GM18873 (cell line): Measurements from ENCODE around the gene ZBTB21.
"Not testable (repeated sequence)": the region's sequence is repeated elsewhere in the genome, so short reads cannot be mapped to it uniquely, and the experiment has no call there.

ENCODE experiments used
- ATAC-seq: cut with Tn5 transposase; IDR thresholded peaks from one replicate; pipeline ENCODE4 v1.9.1; 2021; ENCODE audit warnings: mild to moderate bottlenecking, moderate library complexity, moderate number of reproducible peaks; ENCODE audit not compliant: unreplicated experiment, low FRiP score

ZBTB21 gene

DNA sequence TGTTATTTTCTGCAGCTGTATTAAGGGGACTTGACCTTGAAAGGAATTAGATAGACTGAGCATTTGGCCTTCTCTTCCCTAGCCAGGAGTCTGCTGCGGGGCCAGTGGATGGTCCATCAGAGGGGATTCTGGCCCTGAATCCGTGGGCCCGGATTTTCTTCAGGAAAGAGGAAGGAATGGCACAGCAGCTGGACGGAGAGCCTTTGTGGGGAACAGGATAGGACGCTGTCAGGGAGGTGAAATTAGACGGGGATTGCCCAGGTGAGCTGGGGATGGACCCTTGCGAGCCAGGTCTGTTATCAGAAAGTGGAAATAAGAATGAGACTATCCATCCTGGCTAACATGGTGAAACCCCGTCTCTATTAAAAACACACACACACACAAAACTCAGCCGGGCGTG is 54.6 kb downstream of the ZBTB21 start:
- ATAC-seq, result no peak

DNA sequence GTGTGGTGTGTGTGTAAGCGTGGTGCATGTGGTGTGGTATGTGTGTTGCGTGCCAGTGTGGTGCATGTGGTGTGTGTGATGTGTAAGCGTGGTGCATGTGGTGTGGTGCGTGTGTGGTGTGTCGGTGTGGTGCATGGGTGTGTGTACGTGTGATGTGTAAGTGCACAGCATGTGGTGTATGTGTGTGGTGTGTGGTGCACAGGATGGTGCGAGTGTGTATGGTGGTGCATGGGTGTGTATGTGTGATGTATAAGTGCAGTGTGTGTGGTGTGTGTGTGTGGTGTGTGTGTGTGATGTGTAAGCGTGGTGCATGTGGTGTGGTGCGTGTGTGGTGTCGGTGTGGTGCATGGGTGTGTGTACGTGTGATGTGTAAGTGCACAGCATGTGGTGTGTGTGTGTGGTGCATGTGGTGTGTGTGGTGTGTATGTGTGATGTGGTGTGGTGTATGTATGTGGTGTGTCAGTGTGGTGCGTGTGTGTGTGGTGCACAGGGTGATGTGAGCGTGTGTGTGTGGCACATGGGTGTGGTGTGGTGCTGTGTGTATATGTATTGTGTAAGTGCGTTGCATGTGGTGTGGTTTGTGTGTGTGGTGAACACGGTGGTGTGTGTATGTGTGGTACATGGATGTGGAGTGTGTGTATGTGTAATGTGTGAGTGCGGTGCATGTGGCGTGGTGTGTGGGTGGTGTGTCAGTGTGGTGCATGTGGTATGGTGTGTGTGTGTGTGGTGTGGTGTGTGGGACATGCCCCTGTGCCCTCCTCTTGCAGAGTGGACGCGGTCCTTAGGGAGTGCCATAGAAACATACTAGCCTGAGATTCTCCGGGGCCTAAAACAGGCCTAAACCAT is 55.3 kb downstream of the ZBTB21 start:
- ATAC-seq, result no peak

DNA sequence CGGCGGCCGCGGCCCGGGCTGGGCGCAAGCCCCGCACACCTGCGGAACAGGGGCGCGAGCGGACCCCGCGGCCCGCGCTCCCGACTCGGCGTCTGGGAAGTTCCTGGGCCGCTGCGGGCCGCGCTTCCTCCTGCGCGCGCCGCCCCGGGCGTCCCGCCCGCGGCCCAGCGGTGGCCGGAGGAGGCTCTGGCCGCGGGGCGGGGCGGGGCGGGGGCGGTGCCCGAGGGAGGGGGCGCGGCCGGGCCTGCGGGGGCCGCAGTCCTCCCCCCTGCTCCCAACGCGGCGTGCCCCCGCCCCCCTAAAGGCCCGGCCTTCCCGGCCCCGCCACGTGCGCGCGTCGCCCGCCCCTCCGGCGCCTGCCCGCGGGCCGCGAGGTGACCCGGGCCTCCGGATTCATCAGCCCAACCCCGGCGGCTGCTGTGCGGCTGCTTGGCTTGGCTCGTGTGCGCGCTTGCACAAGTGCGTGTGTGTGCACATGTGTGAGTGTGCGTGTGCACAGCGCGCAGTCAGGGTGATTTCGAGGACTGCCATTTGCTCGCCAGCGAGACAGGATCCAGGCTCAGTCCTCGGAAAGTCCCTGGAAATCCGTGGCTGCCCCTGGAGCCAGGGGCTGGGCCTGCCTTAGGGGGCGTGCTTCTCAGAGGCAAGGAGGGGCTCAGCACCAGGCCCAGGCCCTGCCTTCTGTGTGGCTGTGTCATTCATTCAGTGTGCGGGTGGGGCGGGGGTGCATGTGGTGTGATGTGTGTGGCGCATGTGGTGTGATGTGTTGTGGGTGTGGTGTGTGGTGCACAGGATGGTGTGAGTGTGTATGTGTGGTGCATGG is 56.1 kb downstream of the ZBTB21 start, which contains the start of gene C2CD2:
Gene C2CD2, minus strand, starts transcription at position 188 of the 823 bp plus-strand sequence. CDS start 370 bp downstream, outside the sequence.
- no peak for ATAC-seq

DNA sequence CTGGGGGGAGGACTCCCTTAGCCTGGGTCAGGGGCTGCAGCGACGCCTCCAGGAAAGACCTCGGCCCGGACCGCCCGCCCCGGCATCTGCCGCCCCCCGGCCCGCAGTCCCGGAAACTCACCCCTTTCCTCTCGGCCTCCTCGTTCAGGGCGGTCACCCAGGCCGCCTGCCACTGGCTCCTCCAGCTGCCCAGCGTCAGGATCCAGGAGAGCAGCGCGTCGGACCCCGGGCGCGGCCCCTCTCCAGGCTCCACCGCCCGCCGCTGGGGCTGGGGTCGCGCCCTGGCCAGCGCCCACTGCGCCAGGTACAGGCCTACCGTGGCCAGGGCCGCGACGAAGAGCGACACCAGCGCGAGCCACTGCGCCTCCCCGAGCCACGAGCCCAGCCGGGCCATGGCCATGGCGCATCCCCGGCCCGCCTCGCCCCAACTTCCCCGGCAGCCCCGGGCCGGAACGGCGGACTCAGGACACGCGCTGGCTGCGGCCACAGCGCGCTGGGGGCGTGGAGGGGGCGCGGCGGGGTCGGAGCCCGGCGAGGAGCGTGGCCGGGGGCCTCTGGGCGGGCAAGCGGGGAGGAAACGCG is 56.8 kb downstream of the ZBTB21 start:
- no peak for ATAC-seq

DNA sequence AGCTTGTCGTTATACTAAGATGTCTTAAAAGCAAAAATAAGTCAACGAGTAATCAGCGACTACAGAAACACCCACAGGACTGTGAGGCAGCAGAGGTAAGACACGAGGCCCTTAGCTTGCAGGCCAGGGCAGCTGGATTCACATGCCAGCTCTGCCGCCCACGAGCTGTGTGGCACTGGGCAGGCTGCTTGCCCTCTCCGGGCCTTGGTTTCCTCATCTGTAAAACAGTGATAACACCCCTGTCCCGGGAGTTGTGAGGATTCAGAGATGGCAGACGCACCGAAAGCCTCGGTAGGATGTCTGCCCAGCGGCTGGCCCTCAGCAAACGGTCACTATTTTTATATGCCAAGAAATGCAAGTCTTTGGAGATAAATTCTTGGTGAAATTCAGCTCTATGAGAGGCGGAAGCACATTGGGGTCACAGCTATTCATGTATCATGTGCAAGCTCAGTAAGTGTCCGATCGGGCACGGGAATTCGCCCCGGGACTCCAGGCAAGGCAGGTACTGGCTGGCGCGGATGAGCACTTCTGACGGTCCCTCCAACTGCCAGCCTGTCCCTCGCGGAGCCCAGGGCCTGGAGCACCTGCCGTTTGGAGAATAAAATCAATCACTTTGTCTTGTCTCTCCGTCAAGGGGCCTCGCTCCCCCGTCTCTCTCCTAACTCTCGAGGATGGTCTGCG is 57.5 kb downstream of the ZBTB21 start:
- ATAC-seq, result no peak

DNA sequence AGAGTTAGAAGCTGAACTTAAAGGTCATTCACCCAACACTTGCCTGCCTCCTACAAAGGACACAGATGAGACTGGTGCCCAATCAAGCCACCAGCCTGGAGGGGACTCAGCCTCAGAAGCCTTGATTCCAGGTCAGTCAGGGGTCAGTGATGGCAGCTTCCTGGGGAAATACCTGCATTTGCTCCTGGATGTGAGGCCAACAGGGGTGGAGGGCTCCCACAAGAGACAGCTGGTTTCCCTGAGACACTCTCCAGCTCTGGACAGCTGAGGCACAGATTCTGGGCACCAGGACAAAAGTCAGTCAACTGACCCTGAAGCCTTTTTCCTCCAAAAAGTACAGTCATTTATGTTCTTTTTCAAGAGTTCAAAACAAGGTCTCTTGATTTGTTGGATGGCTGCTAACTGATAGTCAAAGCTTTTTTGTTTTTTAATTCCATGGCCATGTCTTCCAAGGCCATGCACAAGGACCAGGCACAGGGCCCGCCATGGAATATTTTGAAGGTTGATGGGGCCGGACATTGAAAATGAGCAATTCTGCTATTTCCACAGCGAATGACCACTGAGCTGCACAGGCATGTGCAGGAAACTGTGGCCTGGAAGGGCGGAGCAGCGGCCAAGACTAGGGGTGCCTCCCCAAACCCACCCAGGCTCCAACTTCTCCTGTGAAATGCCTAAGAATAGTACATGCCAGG is 58.1 kb downstream of the ZBTB21 start:
- no peak for ATAC-seq

DNA sequence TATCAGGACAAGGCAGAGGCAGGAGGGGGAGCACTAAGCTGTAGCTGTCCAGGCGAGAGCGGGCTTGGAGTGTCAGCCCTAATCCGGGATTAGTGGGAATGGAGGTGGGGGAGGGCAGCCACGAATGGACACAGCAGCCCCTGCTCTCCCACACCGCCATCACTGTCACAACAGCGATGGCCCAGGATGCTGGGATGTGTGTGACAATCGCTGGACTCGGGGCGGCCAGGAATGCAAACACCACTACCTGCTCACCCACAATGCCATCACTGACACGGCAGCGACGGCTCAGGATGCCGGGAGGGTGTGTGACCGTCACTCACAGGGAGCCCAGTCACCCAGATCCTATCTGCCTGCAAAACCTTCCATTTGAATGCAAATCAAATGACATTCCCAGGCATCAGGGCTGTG is 59.2 kb downstream of the ZBTB21 start:
- ATAC-seq, result no peak

DNA sequence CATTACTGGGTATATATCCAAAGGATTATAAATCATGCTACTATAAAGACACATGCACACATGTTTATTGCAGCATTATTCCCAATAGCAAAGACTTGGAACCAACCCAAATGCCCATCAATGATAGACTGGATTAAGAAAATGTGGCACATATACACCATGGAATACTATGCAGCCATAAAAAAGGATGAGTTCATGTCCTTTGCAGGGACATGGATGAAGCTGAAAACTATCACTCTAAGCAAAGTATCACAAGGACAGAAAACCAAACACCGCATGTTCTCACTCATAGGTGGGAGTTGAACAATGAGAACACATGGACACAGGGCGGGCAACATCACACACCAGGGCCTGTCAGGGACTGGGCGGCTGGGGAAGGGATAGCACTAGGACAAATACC is 60.5 kb downstream of the ZBTB21 start:
- ATAC-seq, result not testable (repeated sequence)

DNA sequence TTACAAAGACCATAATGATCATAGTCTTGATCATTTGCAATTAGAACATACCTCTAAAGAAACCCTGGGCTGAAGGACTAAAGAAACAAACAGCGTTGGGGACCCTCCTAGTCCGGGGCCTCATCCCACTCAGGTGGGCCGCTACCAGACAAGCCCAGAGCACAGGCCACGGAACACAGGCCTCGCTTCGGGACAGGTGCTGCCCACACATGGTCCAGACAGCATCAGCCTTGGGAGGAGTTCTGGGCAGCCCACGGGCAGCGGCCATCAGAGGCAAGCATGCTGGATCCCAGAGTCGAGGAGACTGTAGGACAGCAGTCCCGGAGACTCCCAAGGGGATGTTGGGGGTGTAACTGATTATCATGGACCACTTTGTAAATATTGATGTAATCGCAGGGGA is 61.3 kb downstream of the ZBTB21 start:
- ATAC-seq, result no peak

DNA sequence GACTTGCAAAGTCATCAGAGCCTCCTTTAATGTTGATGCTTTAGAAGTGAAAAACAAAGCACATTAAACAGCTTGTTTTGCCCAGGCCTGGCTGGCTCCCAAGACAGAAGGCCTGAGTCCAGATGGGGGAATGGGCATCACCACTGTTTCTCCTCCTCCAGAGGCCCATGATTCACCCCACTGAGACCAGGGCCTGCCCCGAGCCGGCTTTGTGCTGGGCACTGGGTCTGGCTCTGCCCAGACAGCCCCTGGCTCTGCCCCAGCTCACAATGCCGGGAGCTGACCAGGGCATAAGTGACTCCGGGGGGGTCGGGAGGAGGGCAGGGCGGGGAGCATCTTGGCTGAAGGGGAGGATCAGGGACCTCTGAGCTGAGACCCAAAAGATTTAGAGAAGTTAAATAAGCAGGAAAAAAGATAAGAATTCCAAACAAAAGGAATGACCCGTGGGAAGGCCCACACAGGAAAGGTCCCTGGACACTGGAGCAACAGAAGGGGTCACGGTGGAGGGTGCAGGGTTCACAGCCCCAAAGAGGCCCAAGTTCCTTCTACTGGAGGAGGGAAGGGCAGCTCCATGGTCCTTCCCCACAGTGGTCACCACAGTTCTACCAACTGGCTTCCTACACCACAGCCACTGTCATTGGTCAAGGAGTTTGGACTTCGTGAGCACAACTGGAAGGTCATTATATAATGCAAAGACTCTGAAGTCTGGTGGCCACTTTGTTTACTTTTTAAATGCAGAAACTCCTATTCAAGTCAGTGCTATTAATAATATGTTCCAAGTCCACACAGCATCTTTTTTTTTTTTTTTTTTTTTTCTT is 61.9 kb downstream of the ZBTB21 start:
- ATAC-seq, result no peak

DNA sequence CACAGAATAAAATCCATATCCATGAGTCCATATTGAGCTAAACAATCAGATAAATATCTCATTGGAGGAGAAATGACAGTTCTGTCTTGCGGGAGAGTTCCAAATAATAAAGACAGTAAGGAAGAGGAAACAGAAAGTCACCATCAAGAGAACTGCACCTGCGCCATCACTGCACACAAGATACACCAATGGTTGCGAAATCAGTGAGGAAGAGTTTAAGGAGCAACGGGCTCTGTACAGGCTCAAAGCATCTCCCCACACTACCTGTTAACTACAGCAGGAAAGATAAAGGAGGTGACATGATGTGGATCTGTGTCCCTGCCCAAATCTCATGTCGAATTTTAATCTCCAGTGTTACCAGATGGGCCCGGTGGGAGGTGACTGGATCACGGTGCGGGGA is 64.2 kb downstream of the ZBTB21 start:
- no peak for ATAC-seq

DNA sequence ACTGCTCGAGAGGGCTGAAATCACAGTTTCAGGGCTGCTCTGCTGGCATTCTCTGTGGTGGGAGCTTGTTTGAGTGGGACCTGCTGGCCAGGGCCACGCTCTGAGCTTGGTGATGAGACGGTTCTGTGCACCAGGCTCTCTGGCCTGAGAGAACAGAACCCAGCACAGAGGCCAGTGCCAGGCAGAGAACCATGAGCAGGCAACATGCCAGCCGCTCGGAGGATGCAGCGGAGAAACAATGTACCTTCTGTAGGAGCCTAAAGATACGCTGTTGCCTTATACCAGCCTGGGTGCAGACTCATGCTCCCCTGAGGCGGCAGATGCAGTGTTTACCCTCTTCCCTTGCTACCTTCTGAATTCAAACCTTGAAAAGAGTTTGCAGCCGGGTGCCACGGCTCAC is 66.3 kb downstream of the ZBTB21 start:
- no peak for ATAC-seq

DNA sequence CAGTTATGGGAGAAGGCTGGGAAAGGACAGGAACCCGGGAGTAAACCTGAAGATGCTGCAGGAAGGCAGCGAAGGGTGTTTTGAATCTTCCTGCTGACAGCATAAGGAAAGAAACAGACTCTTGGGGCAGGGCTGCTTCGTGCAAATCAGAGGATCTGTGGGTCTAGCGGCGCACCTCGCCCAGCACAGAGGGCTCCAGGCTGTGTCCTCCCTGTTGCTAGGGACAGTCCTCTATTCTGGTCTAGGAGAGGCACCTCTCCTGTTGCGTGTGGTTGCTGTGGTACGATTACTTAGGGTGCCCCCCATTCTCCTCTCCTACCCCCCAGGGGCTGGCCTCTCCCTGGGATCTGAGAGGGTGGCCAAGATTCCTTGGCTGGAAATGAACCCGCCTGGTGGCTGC is 67.7 kb downstream of the ZBTB21 start:
- ATAC-seq, result no peak

DNA sequence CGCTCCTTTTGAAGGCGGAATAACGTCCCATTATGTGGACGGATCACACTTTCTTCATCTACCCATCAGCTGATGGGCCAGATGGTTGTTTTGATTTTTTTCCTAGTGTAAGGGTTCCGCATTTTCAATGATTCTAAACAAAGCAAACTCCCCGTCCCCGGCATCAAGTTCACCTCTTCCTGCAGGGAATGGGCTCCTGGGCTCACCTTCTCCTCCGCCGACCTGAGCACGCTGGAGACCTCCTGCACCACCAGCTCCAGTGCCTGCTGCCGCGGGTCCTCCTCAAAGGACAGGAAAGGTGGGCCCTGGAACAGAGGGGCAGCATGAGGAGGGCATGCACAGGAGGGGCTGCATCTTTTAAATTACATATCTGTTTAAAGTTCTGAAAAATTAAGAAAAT is 68.2 kb downstream of the ZBTB21 start:
- no peak for ATAC-seq

DNA sequence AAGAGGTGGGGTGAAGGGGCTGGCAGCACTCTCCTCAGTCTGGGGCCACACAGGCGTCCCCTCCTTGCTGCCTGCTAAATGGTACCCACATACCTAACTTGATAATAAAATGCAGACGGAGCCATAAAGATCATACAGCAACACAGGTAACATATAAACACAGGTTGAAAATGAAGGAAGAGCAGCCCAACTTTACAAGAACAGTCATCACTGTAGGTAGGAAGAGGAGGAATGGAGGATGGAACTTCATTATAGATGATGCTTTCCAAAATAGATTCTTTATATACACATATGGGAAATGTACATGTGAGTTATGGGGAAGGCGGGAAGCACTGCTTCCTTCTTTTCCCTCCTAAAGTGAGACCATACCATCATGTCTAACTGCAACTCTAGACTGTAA is 69.7 kb downstream of the ZBTB21 start:
- no peak for ATAC-seq

DNA sequence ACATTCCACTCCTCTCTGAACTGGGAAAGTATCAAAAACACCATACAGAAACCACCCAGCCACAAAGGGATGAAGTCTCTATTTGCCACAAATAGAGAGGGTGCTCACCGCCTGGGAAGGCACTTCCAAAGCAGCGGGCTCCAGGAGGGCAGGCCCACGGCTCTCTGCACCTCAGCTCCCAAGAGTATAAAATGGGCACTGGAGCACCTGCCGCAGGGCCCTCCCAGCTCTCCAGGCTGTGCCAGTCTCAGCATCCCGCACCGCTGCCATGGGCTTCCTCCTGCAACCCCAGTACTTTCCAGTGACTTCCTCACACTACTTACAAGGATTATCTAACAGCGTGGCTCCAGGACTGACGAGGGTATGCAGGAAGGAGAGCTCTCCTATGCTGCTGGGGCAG is 70.8 kb downstream of the ZBTB21 start:
- ATAC-seq, result no peak
